Middle frontal gyrus (tissue), 1 donor: Measurements from ENCODE around the gene DRGX.

Experiments
- DNase-seq: peaks from one replicate; pipeline ENCODE4 v3.0.0-alpha.2; 2015; ENCODE audit warnings: low spot score; ENCODE audit errors: extremely low spot score

DRGX gene

DNA sequence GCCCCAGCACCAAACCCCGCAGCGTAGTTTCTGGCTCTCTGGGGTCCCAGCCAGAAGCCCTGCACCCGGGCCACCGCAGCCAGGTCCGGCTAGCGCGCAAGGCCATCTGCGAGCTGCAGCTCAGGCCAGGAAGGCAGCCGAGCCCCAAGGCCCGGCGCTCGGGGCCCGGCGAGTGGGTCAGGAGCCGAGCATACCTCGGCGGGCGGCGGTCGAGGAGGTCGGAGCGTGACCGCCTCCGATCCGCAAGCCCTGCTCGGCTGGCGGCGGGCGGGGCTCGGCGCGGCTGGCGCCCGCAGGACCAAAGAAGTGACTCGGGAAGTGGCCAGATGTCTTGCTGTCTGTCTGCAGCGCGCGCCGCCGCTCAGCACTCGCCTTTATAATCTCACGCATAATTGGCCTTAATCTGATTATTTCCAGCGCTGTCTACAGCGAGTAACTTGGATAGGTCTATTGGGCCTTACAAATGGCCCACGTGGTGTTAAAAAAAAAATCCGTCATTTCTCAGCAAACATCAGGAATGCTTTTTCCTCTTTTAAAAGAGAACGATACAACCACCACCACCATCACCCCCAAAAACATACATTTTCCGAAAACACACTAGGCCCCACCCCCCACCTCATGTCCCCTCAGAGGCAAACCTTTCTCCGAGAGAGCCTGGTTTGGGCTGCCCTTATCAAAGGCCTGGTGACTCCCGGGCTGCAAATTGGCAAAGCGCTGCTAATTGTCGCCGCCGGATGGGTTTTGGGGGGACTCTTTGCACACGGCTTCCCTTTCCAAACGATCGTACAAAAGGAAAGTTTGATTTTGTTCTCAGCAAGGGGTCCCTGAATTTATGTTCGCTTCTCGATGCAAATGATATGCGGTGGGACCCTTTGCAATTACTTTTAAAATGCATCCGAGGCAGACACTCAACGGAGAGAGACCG is at the start of gene DRGX:
DRGX (minus strand) TSS at position 349 of the 925 bp plus-strand sequence. CDS start 649 bp downstream, outside the sequence.
- no peak for DNase-seq

DNA sequence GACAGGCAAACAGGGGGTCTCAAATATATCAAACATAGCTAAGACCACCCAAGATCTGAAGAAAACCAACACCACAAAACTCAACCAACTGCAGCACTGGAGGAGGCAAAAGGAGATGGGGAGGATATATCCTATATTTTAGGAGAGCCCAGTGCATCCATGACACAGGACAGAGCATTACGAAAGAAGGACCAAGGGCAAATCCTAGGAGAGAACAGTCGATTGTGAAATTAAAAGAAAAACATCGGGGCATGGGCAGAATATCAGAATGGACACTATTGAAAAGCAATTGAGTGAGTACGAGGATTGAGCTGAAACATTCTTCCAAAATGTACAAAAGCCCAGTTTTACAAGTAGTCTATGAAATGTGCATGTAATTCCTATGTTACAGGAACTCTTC is 48.5 kb upstream of the DRGX start:
- no peak for DNase-seq

DNA sequence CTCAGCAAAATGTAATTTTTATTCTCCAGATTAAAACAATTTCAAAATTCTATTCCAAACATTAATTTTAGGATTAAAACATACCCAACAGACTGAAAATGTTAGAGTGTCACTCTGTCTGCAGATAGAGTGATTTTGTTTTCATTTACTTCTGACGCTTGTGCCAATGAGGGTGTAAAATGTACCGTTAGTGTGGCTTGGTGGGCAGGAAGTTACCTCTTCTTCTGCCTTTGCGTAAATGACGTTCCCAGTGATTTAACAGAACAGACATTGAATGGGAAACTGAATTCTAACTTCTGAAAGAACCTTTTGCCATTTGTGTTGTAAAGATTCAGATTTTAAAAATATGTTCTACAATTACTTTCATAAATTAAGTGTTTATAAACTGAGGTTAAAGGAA is 47.0 kb upstream of the DRGX start:
- no peak for DNase-seq

GRCh38 chr10:49441488-49442476 is 45.9 kb upstream of the DRGX start:
- DNase-seq: no peak

- no peak for DNase-seq
Observed at GRCh38 chr10:49435225-49435624, 39.3 kb upstream of the DRGX start.

GRCh38 chr10:49433069-49433468 is 37.2 kb upstream of the DRGX start:
- DNase-seq: no peak

GRCh38 chr10:49431426-49431825 is 35.5 kb upstream of the DRGX start:
- DNase-seq: no peak

DNA sequence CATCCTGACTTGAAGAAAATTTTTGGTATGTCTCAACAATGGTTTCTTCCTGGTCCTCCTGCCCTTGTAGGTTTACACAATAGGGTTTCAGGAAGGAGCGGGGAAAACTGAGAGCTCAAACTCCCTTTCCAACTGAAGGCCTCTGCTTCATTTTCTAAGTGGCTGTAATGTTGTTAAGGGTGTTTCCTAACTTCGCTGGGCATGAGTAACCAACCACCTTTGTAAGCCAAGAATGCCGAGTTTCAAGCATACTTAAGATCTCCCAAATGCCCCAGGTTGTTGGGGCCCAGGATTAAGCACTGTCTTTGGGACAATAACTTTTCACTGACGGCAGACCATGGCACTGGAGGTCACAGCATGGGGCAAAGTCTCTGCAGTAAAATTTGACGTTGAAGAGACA is 33.6 kb upstream of the DRGX start:
- DNase-seq: no peak

GRCh38 chr10:49426490-49427360 is 30.8 kb upstream of the DRGX start:
- DNase-seq: no peak

DNA sequence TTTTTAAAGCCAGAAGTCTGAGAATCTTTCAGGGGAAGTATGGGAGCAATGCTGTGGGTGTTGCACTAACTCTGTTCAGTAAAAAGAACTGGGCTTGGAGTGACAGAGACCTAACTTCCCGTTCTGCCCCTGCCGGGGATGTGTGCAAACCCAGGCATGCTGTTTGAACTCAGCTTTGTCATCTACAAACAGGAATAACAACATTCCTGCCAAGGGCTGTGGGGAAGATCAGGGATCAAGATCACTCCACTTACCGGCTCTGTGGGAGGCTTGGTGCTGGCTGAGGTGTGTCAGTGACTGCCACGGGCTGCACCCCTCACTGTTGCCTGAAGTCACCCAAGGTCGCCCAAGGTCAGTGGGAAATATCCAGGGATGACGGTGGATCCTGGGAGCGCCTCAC is 23.1 kb upstream of the DRGX start:
- DNase-seq: no peak

DNA sequence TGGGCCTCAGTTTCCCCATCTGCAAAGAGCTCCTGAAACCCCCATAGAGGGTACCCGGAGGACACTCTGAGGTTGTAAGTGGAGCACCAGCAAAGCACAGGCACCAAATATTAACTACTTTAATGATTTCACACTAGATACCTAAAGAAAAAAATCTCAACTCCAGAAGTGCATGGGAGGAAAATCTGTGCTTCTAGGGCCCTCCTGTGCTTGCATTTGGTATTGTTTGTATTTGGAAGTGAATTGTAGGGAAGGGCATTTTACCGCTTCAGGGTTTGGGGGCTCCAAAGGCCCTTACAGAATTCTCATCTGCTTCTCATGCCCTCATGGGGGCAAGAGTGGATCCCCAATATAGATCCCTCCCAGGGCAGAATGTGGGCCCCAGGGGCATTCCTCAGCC is 22.4 kb upstream of the DRGX start:
- DNase-seq: no peak

GRCh38 chr10:49418053-49418326 is 22.1 kb upstream of the DRGX start:
- DNase-seq: no peak

DNA sequence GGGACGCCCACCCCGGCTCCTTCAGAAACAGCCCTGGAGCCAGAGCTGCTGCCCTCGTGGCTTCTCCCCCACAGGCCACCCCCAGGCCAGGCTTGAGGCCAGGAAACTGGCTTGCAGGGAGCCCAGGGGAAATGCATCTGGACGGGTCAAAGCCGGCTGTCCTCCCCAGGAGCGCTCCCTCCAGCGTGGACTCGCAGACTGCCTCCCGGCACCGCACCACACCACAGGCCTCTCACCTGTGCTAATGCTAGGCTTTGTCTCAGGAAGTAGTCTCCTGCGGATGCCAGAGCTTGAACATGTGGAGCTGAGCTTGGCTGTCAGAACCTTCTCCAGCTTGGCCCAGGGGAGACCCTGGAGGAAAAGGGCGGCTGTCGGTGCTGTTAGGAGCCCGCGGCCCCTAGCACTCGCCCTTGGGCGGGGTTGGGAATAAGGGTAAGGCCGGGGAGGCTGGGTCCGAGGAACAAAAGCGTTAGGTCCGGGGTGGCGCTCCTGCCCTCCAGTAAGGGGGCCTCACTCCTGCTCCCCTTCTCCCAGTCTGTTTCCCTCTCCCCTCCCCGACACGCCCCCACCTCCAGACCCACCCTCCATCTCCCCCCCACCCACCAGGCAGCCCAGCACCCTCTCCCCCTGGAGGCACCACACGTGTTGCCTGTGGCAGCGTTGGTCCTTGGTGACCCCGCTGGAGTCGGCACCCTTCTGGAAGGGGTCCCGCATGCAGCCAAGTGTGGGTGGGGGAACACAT is 21.6 kb upstream of the DRGX start:
- DNase-seq: no peak

- DNase-seq: no peak
Observed at GRCh38 chr10:49415846-49416245, 20.0 kb upstream of the DRGX start.

DNA sequence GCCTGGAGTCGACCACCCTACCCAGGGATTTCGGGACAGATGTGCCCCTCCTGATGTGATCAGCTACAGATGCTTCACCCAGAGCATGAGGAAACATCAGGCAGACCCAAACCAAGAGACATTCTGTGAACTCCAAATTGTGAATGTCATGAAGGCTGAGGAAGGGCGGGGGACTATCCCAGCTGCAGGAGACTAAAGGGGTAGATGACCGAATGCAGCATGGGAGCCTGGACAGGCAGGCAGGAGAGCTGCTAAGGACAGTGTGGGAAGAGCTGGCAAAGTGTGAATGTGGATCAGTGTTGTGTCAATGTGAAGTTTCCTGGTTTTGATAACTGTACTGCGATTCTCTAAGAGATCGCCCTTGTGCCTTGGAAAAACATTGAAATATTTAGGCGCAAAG is 19.2 kb upstream of the DRGX start:
- DNase-seq: no peak

DNA sequence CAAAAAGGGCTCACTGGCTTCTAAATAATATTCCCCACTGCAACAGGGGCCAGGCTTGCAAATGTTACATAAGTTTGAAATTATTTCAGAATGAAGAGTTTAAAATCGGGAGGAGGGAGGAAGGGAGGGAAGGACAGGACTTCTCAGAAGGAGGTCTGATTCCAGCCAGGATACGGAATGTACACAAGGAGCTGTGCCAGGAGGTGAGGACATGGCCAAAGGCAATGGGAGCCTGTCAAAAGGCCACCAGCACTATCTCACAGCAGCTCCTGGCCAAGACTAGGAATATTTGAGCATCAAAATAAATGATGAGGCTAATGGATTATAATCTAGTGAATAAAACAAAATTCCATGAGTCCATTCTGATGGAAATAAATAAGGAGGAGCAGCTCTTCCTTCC is 18.6 kb upstream of the DRGX start:
- no peak for DNase-seq

GRCh38 chr10:49412571-49412970 is 16.7 kb upstream of the DRGX start:
- DNase-seq: no peak

GRCh38 chr10:49410365-49411074 is 14.6 kb upstream of the DRGX start:
- no peak for DNase-seq

GRCh38 chr10:49409755-49410154 is 13.9 kb upstream of the DRGX start:
- DNase-seq: no peak
